K562 (cell line): ENCODE results near the gene MED15. TPM values are rescaled to one million over a fixed set of nuclear protein-coding genes. Genes with fewer than 3 reads are reported as not detected.

ENCODE experiments used
- CHD2 ChIP-seq: IDR thresholded peaks from 2 replicates; pipeline ENCODE4 v1.6.1; 2011; ENCODE audit warnings: low read depth, low read length
- CREB3L1 ChIP-seq: fragments of 450-650 bp; IDR thresholded peaks from 2 replicates; pipeline ENCODE4 v1.6.1; 2014; ENCODE audit warnings: low read depth, mild to moderate bottlenecking, moderate library complexity, borderline replicate concordance
- DACH1 ChIP-seq: fragments of 450-650 bp; IDR thresholded peaks from 2 replicates; pipeline ENCODE4 v1.6.1; 2018; ENCODE audit not compliant: partially characterized antibody
- E2F3 ChIP-seq: fragments of 250-450 bp; sonication (Bioruptor Pico); IDR thresholded peaks from 2 replicates; pipeline ENCODE4 v1.4.0; 2020; ENCODE audit warnings: mild to moderate bottlenecking
- FOXA3 ChIP-seq, 2 experiments: fragments of 450-650 bp in 1 of 2; sonication (generic) in 1 of 2; formaldehyde crosslinking; IDR thresholded peaks in 1 of 2; conservative IDR thresholded peaks in 1 of 2; 2 replicates each; pipeline versions ENCODE4 v1.4.0 to v1.8.0; 2020 to 2022; ENCODE audit warnings: mild to moderate bottlenecking in 2 of 2, missing genetic modification reagents in 1 of 2
- GABPB1 ChIP-seq: sonication (generic); formaldehyde crosslinking; IDR thresholded peaks from 2 replicates; pipeline ENCODE4 v1.8.0; 2022; ENCODE audit warnings: mild to moderate bottlenecking, missing genetic modification reagents
- HDGF ChIP-seq: fragments of 450-650 bp; IDR thresholded peaks from 2 replicates; pipeline ENCODE4 v1.6.1; 2016
- MCM3 ChIP-seq: fragments of 450-650 bp; IDR thresholded peaks from 2 replicates; pipeline ENCODE4 v1.6.1; 2016
- NCOR1 ChIP-seq: fragments of 450-650 bp; IDR thresholded peaks from 2 replicates; pipeline ENCODE4 v1.6.1; 2016; ENCODE audit warnings: mild to moderate bottlenecking, moderate library complexity
- PREB ChIP-seq: sonication (generic); formaldehyde crosslinking; IDR thresholded peaks from 2 replicates; pipeline ENCODE4 v1.8.1; 2023; ENCODE audit warnings: mild to moderate bottlenecking, missing genetic modification reagents
- SREBF1 ChIP-seq: fragments of 150-350 bp; IDR thresholded peaks from 2 replicates; pipeline ENCODE4 v1.6.1; 2014; ENCODE audit warnings: antibody characterized with exemption, low read depth, low read length, borderline replicate concordance
- STAT5B ChIP-seq: fragments of 250-450 bp; sonication (Bioruptor Pico); IDR thresholded peaks from 2 replicates; pipeline ENCODE4 v1.8.0; 2021; ENCODE audit warnings: mild to moderate bottlenecking, inconsistent platforms
- TAF7 ChIP-seq: fragments of 450-650 bp; IDR thresholded peaks from 2 replicates; pipeline ENCODE4 v1.6.1; 2016; ENCODE audit warnings: missing genetic modification characterization, missing compliant biosample characterization
- TFAP4 ChIP-seq: sonication (generic); formaldehyde crosslinking; IDR thresholded peaks from 2 replicates; pipeline ENCODE4 v1.8.0; 2022; ENCODE audit warnings: missing genetic modification reagents, mild to moderate bottlenecking, moderate library complexity, borderline replicate concordance
- ZNF121 ChIP-seq: sonication (generic); formaldehyde crosslinking; conservative IDR thresholded peaks from 2 replicates; pipeline ENCODE4 v1.8.0; 2022; ENCODE audit warnings: missing genetic modification reagents
- ZNF511 ChIP-seq: sonication (generic); formaldehyde crosslinking; IDR thresholded peaks from 2 replicates; pipeline ENCODE4 v1.8.0; 2022; ENCODE audit warnings: mild to moderate bottlenecking, missing genetic modification reagents
- ZNF75A ChIP-seq: fragments of 450-650 bp; formaldehyde crosslinking; IDR thresholded peaks from 2 replicates; pipeline ENCODE4 v1.4.0; 2020; ENCODE audit warnings: mild to moderate bottlenecking
- polyA plus RNA-seq, 8 experiments: library from polyadenylated mRNA; depleted of rRNA in 4 of 8; stranded (reverse) in 5 of 8; unstranded in 3 of 8; fragments of >200 nt; fragmentation: Nextera tagmentation in 2 of 8; fragmentation: Illumina TruSeq in 1 of 8; extraction: Ambion mirVana in 2 of 8; extraction: Trizol in 1 of 8; gene quantifications; 2 replicates each; pipeline versions ENCODE4 v1.2.1 to v1.2.3, GENCODE V29; 2011 to 2014; ENCODE audit warnings: inconsistent platforms in 1 of 8, missing spikeins in 1 of 8
- total RNA-seq, 7 experiments: library from RNA; depleted of rRNA in 6 of 7; stranded (reverse); fragments of >200 nt in 6 of 7; fragmentation: Illumina TruSeq in 2 of 7; extraction: Trizol in 2 of 7; gene quantifications; 2 replicates each; pipeline versions ENCODE4 v1.2.1 to v1.2.3, GENCODE V29; 2011 to 2021; ENCODE audit warnings: low replicate concordance in 1 of 7
- TF ChIP-seq, protein P1 (sequence below): fragments of 450-650 bp; formaldehyde crosslinking; IDR thresholded peaks from 2 replicates; pipeline ENCODE4 v1.4.0; 2022; ENCODE audit warnings: missing genetic modification characterization
- TF ChIP-seq, protein P2 (sequence below), 2 experiments: fragments of 450-650 bp; IDR thresholded peaks; 2 replicates each; pipeline ENCODE4 v1.6.1; 2016
- TF ChIP-seq, protein P3 (sequence below): fragments of 450-650 bp; IDR thresholded peaks from 2 replicates; pipeline ENCODE4 v1.6.1; 2017; ENCODE audit warnings: antibody characterized with exemption

The MED15 gene
- total and polyA plus RNA-seq, 9 of the 15 experiments (the other 6 are each of a cell fraction or from before 2014, with no cell fraction given): 4.0 to 271 (median 60.1) TPM

GRCh38 chr22:20572132-20572802 is 64.9 kb downstream of the MED15 start (continued):
- TF ChIP-seq, protein P1, sequence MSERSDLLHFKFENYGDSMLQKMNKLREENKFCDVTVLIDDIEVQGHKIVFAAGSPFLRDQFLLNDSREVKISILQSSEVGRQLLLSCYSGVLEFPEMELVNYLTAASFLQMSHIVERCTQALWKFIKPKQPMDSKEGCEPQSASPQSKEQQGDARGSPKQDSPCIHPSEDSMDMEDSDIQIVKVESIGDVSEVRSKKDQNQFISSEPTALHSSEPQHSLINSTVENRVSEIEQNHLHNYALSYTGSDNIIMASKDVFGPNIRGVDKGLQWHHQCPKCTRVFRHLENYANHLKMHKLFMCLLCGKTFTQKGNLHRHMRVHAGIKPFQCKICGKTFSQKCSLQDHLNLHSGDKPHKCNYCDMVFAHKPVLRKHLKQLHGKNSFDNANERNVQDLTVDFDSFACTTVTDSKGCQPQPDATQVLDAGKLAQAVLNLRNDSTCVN (CRISPR knock-in tag): no peak
- TF ChIP-seq PREB (CRISPR knock-in tag): no peak
- 0 out of 2 replicates have a peak, but pooled peaks have one; percentile 24 for TF ChIP-seq CHD2
- no peak for TF ChIP-seq GABPB1 (CRISPR knock-in tag)
- no peak for TF ChIP-seq MCM3
- no peak for TF ChIP-seq CREB3L1
- TF ChIP-seq, protein P2, sequence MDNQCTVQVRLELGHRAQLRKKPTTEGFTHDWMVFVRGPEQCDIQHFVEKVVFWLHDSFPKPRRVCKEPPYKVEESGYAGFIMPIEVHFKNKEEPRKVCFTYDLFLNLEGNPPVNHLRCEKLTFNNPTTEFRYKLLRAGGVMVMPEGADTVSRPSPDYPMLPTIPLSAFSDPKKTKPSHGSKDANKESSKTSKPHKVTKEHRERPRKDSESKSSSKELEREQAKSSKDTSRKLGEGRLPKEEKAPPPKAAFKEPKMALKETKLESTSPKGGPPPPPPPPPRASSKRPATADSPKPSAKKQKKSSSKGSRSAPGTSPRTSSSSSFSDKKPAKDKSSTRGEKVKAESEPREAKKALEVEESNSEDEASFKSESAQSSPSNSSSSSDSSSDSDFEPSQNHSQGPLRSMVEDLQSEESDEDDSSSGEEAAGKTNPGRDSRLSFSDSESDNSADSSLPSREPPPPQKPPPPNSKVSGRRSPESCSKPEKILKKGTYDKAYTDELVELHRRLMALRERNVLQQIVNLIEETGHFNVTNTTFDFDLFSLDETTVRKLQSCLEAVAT (IDR thresholded peaks at IDR 0.05): no peak
- TF ChIP-seq, protein P3, sequence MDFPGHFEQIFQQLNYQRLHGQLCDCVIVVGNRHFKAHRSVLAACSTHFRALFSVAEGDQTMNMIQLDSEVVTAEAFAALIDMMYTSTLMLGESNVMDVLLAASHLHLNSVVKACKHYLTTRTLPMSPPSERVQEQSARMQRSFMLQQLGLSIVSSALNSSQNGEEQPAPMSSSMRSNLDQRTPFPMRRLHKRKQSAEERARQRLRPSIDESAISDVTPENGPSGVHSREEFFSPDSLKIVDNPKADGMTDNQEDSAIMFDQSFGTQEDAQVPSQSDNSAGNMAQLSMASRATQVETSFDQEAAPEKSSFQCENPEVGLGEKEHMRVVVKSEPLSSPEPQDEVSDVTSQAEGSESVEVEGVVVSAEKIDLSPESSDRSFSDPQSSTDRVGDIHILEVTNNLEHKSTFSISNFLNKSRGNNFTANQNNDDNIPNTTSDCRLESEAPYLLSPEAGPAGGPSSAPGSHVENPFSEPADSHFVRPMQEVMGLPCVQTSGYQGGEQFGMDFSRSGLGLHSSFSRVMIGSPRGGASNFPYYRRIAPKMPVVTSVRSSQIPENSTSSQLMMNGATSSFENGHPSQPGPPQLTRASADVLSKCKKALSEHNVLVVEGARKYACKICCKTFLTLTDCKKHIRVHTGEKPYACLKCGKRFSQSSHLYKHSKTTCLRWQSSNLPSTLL: no peak
- TF ChIP-seq STAT5B (CRISPR knock-in tag): no peak
- TF ChIP-seq SREBF1: no peak
- no peak for TF ChIP-seq DACH1
- peak; percentile 50; the same call in 1 of the 2 replicates for TF ChIP-seq ZNF511 (CRISPR knock-in tag)
- TF ChIP-seq FOXA3 (CRISPR knock-in tag; conservative IDR thresholded peaks at IDR 0.05 in 1 of 2, IDR thresholded peaks at IDR 0.05 in 1 of 2): peak in 1 of 2 experiments; percentile 46; a peak in 1 of 4 replicates
- TF ChIP-seq ZNF75A (CRISPR knock-in tag): no peak
- no peak for TF ChIP-seq E2F3 (CRISPR knock-in tag)
- TF ChIP-seq ZNF121 (CRISPR knock-in tag): no peak
- no peak for TF ChIP-seq TAF7 (tag)
- no peak for TF ChIP-seq HDGF
- TF ChIP-seq TFAP4 (CRISPR knock-in tag): no peak
- no peak for TF ChIP-seq NCOR1
